ENCODE results near the gene STXBP5. TPM values are rescaled to one million over a fixed set of nuclear protein-coding genes. Genes with fewer than 3 reads are reported as not detected.

The STXBP5 gene
- total RNA-seq, 1 experiment from 2014 or later, result 11.6 TPM

- no peak overlapping the region for H2AK5ac ChIP-seq (ENCODE audit: insufficient read length, low read length)
- H3K4me1 ChIP-seq (ENCODE audit: insufficient read depth, low read length), result peaks cover 6% of the 10 kb centered on the region; the same call in 1 of the 2 replicates
- no peak overlapping the region for H4K91ac ChIP-seq (ENCODE audit: insufficient read length, low read depth, low read length)
- H2BK12ac ChIP-seq (ENCODE audit: insufficient read length, low read depth, low read length), result no peak overlapping the region
- H3K79me1 ChIP-seq (ENCODE audit: insufficient read depth, low read depth, low read length, poor library complexity, severe bottlenecking), result no peaks in the 10 kb centered on the region
- no peak overlapping the region for H3K56ac ChIP-seq (ENCODE audit: insufficient read length, low read depth, low read length)
- no peaks in the 10 kb centered on the region; a peak in 1 of 7 replicates for H3K36me3 Mint-ChIP-seq (ENCODE audit: insufficient read depth in 1 of 3, low read depth in 3 of 3)
- H3K79me2 ChIP-seq (ENCODE audit: insufficient read depth, low read length), result no peaks in the 10 kb centered on the region
- no peak overlapping the region for H2BK15ac ChIP-seq (ENCODE audit: low read depth, low read length)
- H2BK20ac ChIP-seq (ENCODE audit: low read depth, low read length, poor library complexity, severe bottlenecking), result no peak overlapping the region
- no peak overlapping the region for H2AFZ ChIP-seq (ENCODE audit: low read length)
- no peaks in the 10 kb centered on the region for H3K27me3 ChIP-seq (ENCODE audit: insufficient read depth, low read length)
- no peak overlapping the region for H4K5ac ChIP-seq (ENCODE audit: insufficient read length, low read depth, low read length)
- no peaks in the 10 kb centered on the region for H3K27me3 Mint-ChIP-seq (ENCODE audit: low read depth)
- no peaks in the 10 kb centered on the region for H3K9me3 Mint-ChIP-seq
- H3K4me1 Mint-ChIP-seq, result peaks cover 13 to 28% of the 10 kb centered on the region in 2 experiments
- no peaks in the 10 kb centered on the region for H4K20me1 ChIP-seq (ENCODE audit: control insufficient read depth, insufficient read depth, insufficient read length)
- no peak overlapping the region for H3K4me2 ChIP-seq (ENCODE audit: insufficient read depth, insufficient read length, low read length)
- no peaks in the 10 kb centered on the region for H3K23me2 ChIP-seq (ENCODE audit: insufficient read length, low read depth, low read length, poor library complexity, severe bottlenecking)
- H2BK120ac ChIP-seq (ENCODE audit: low read depth, low read length, poor library complexity, severe bottlenecking), result no peak overlapping the region
- no peak overlapping the region for H3K23ac ChIP-seq (ENCODE audit: insufficient read length, low read depth, low read length)
- no peak overlapping the region for H3K27ac ChIP-seq (ENCODE audit: insufficient read length, low read depth, low read length)
- no peak for TF ChIP-seq CTCF (conservative IDR thresholded peaks at IDR 0.05)
- DNase-seq, result no peak
- no peak overlapping the region for H3K4ac ChIP-seq (ENCODE audit: low read depth, low read length)
- no peak overlapping the region for H3K9ac ChIP-seq (ENCODE audit: extremely low read depth, insufficient read length, low read length)
- H3T11ph ChIP-seq (ENCODE audit: low read length), result no peak overlapping the region
- no peak overlapping the region for H3K27ac Mint-ChIP-seq
- WGBS (ENCODE audit: extremely low coverage, insufficient read length, low lambda C conversion rate), result no CpG with 5 or more reads among the region's 2 CpGs
- no peak overlapping the region for H2BK5ac ChIP-seq (ENCODE audit: insufficient read length, low read length)
- H3K4me3 Mint-ChIP-seq, result no peak overlapping the region
- H3K9me3 ChIP-seq (ENCODE audit: control insufficient read depth, low read depth, low read length), result no peaks in the 10 kb centered on the region
- H3K18ac ChIP-seq (ENCODE audit: insufficient read length, low read depth, low read length), result no peak overlapping the region
- H4K8ac ChIP-seq (replicated peaks; ENCODE audit: insufficient read length, low read depth, low read length), result no peak overlapping the region
- no peak overlapping the region for H3K14ac ChIP-seq (ENCODE audit: insufficient read depth, low read length)
Measured at GRCh38 chr6:147226163-147226724, 22.0 kb downstream of the STXBP5 start.

All from H9 (cell line).